ENCODE results near the gene JPH4.

DNA sequence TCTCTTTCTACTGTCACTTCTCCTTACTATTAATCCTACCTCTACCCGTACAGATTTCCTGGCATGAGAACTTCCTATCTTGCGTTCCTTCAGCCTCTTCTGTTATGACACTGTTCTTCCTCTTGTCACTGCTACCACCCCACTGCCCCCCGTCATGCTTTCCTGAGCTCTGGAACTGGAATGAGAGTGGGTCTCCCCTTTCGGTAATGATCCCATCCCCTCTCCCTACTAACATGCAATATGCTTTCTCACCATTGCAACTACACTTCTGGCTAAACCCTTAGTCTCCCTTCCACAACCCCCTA is 6.1 kb downstream of the JPH4 start:
- TF ChIP-seq, protein P1, sequence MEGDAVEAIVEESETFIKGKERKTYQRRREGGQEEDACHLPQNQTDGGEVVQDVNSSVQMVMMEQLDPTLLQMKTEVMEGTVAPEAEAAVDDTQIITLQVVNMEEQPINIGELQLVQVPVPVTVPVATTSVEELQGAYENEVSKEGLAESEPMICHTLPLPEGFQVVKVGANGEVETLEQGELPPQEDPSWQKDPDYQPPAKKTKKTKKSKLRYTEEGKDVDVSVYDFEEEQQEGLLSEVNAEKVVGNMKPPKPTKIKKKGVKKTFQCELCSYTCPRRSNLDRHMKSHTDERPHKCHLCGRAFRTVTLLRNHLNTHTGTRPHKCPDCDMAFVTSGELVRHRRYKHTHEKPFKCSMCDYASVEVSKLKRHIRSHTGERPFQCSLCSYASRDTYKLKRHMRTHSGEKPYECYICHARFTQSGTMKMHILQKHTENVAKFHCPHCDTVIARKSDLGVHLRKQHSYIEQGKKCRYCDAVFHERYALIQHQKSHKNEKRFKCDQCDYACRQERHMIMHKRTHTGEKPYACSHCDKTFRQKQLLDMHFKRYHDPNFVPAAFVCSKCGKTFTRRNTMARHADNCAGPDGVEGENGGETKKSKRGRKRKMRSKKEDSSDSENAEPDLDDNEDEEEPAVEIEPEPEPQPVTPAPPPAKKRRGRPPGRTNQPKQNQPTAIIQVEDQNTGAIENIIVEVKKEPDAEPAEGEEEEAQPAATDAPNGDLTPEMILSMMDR (IDR thresholded peaks at IDR 0.05): no peak
- TF ChIP-seq POLR2A (IDR thresholded peaks at IDR 0.05) (no peak), POLR2AphosphoS5 (IDR thresholded peaks at IDR 0.05) (no peak), EP300 (IDR thresholded peaks at IDR 0.05; ENCODE audit: low read depth) (no peak)

All from transverse colon (tissue), 4 donors.